IgD-negative memory B cell (primary cell): ENCODE measurements around the gene ANKRD61. TPM values are rescaled to one million over a fixed set of nuclear protein-coding genes. Genes with fewer than 3 reads are reported as not detected.
"Not testable (repeated sequence)": the region's sequence is repeated elsewhere in the genome, so short reads cannot be mapped to it uniquely, and the experiment has no call there.

Source experiments
- H3K27ac Mint-ChIP-seq, 3 donors: one replicate each; pipeline ENCODE4 v1.8.0; 2020 to 2022; ENCODE audit warnings: mild to moderate bottlenecking in 3 of 3, mixed read lengths in 3 of 3, moderate library complexity in 1 of 3
- H3K27me3 Mint-ChIP-seq: one replicate; pipeline ENCODE4 v1.8.0; 2021; ENCODE audit warnings: mixed read lengths
- H3K36me3 Mint-ChIP-seq: one replicate; pipeline ENCODE4 v1.8.0; 2020; ENCODE audit warnings: mild to moderate bottlenecking, mixed read lengths
- H3K4me1 Mint-ChIP-seq, 3 donors: one replicate each; pipeline ENCODE4 v1.8.0; 2020 to 2022; ENCODE audit warnings: mixed read lengths in 3 of 3, mild to moderate bottlenecking in 1 of 3
- H3K4me3 Mint-ChIP-seq, 4 donors: one replicate each; pipeline ENCODE4 v1.8.0; 2020 to 2022; ENCODE audit warnings: mild to moderate bottlenecking in 4 of 4, mixed read lengths in 4 of 4, moderate library complexity in 3 of 4
- H3K9me3 Mint-ChIP-seq, 3 donors: one replicate each; pipeline ENCODE4 v1.8.0; 2020 to 2021; ENCODE audit warnings: mixed read lengths in 3 of 3, mild to moderate bottlenecking in 1 of 3
- polyA plus RNA-seq: library from polyadenylated mRNA; unstranded; fragments of 300-500 nt; fragmentation: Illumina TruSeq; gene quantifications from one replicate; pipeline ENCODE4 v1.2.3, GENCODE V29; 2021

ANKRD61 gene
- polyA plus RNA-seq, 1 donor from 2014 or later, result 0.24 TPM

DNA sequence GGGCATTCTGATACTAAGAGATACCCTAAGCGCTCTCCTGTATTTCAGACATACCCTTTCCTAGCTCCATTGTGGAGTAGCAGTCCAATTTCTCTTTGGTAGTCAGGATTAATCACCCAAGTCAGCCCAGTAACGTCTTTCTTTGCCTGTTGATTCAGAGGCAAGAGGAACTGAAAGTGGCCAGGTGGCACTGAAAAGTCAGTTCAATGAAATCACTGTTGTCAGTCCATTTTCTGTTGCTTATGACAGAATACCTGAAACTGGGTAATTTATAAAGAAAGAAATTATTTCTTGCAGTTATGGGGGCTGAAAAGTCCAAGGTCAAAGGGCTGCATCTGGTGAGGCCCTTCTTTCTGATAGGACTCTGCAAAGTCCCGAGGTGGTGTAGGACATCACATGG lies 40.2 kb downstream of the ANKRD61 start:
- H3K4me1 Mint-ChIP-seq, result peaks cover 6 to 9% (median 7%) of the 10 kb centered on the region in 3 donors
- peak overlapping the region in 2 of 3 donors; percentile 16 to 23 for H3K27ac Mint-ChIP-seq
- no peaks in the 10 kb centered on the region for H3K9me3 Mint-ChIP-seq
- H3K36me3 Mint-ChIP-seq, result no peaks in the 10 kb centered on the region
- no peak overlapping the region for H3K4me3 Mint-ChIP-seq
- H3K27me3 Mint-ChIP-seq, result no peaks in the 10 kb centered on the region

DNA sequence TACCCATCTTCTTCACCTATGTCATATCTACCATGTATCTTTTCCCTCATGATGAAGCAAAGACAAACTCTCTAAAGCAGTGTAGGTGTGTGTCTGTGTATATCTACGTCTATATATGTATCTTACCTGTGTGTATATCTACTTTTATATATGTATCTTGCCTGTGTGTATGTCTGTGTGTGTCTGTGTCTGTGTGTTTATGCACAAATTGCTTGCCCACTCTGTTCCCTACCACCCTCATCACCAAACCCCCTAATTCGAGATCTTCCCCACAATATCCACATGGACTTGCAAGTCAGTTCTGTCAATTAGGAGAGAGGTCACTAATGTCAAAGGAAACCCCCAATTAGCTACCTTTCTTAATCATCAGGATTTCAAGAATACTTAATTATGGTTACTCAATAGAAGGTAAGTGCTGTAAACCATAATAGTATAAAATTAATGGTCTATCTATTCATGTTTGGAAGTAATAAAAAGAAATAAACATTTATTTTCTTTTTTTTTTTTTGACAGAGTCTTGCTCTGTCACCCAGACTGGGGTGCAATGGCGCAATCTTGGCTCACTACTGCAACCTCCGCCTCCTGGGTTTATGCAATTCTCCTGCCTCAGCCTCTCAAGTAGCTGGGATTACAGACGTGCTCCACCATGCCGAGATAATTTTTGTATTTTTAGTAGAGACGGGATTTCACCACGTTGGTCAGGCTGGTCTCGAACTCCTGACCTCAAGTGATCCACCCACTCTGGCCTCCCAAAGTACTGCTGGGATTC lies 43.6 kb downstream of the ANKRD61 start:
- peak overlapping the region in 1 of 3 donors; percentile 31 for H3K27ac Mint-ChIP-seq
- no peak overlapping the region for H3K4me3 Mint-ChIP-seq
- no peaks in the 10 kb centered on the region for H3K27me3 Mint-ChIP-seq
- no peaks in the 10 kb centered on the region for H3K36me3 Mint-ChIP-seq
- H3K9me3 Mint-ChIP-seq, result no peaks in the 10 kb centered on the region
- peaks cover 6 to 12% (median 7%) of the 10 kb centered on the region in 3 donors for H3K4me1 Mint-ChIP-seq

DNA sequence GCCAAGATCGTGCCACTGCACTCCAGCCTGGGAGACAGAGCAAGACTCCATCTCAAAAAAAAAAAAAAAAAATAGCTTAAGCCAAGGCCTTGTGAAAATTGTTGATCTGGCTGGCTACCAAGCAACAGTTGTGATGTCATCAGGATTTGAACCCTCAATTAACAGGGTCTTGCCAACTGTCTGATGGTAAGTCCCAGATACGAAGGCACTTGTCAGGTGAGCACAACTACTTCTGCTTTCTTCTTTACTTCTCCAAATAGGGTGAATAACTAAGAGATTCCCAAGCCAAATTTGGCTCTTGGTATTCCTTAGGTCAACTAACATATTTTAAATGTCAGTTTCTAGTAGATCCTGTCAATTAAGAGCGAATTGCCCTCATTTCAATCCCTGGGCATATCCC lies 47.4 kb downstream of the ANKRD61 start:
- Mint-ChIP-seq H3K4me1 (peaks cover 0 to 8% (median 5%) of the 10 kb centered on the region in 3 donors), H3K4me3 (peak overlapping the region in 1 of 4 donors; percentile 65), H3K36me3 (no peaks in the 10 kb centered on the region), H3K27ac (peak overlapping the region in 2 of 3 donors; percentile 53 to 87), H3K9me3 (no peaks in the 10 kb centered on the region), H3K27me3 (no peaks in the 10 kb centered on the region)

DNA sequence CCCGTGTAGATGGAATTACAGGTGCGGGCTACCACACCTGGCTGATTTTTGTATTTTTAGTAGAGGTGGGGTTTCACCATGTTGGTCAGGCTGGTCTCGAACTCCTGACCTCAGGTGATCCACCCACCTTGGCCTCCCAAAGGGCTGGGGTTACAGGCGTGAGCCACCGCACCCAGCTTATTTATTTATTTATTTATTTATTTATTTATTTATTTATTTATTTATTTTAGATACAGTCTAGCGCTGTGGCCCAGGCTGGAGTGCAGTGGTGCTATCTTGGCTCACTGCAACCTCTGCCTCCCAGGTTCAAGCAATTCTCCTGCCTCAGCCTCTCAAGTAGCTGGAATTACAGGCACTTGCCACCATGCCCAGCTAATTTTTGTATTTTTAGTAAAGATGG lies 51.9 kb downstream of the ANKRD61 start:
- H3K36me3 Mint-ChIP-seq, H3K4me1 Mint-ChIP-seq, H3K27me3 Mint-ChIP-seq, H3K27ac Mint-ChIP-seq, H3K9me3 Mint-ChIP-seq: not testable (repeated sequence)
- peak overlapping the region in 1 of 4 donors; percentile 78 for H3K4me3 Mint-ChIP-seq

Other genes starting within 250 kb of the ANKRD61 start
- 31.6 TPM for gene RNF216, start 249.7 kb upstream of the ANKRD61 start, polyA plus RNA-seq
- not detected for gene OCM, start 150.6 kb upstream of the ANKRD61 start, polyA plus RNA-seq
- 39.9 TPM for gene CCZ1, start 132.6 kb upstream of the ANKRD61 start, polyA plus RNA-seq
- not detected for gene RSPH10B, start 60.7 kb upstream of the ANKRD61 start, polyA plus RNA-seq
- gene PMS2, start 22.3 kb upstream of the ANKRD61 start, polyA plus RNA-seq, result 14.2 TPM
- gene AIMP2, start 22.1 kb upstream of the ANKRD61 start, polyA plus RNA-seq, result 25.9 TPM
- gene EIF2AK1, start 27.8 kb downstream of the ANKRD61 start, polyA plus RNA-seq, result 128 TPM
- 11.9 TPM for gene USP42, start 73.6 kb downstream of the ANKRD61 start, polyA plus RNA-seq
- 3.0 TPM for gene CYTH3, start 241.2 kb downstream of the ANKRD61 start, polyA plus RNA-seq